Esophagus muscularis mucosa (tissue), 3 donors: Measurements from ENCODE around the gene ARID5B.

Source experiments
- POLR2A ChIP-seq: fragments of 450-650 bp; IDR thresholded peaks from one replicate; pipeline ENCODE4 v1.6.1; 2017; ENCODE audit warnings: antibody characterized with exemption, moderate library complexity, mild to moderate bottlenecking, low read depth
- POLR2AphosphoS5 ChIP-seq, 2 donors: sonication (generic); formaldehyde crosslinking; IDR thresholded peaks; one replicate each; pipeline ENCODE4 v1.6.1; 2017; ENCODE audit warnings: antibody characterized with exemption in 2 of 2
- TF ChIP-seq, protein P1 (sequence below), 3 experiments: fragments of 200-600 bp in 2 of 3; fragments of 450-650 bp in 1 of 3; sonication (generic) in 2 of 3; IDR thresholded peaks; one replicate each; pipeline ENCODE4 v1.5.1; 2017 to 2019; ENCODE audit warnings: antibody characterized with exemption in 3 of 3, mild to moderate bottlenecking in 2 of 3, moderate library complexity in 1 of 3

DNA sequence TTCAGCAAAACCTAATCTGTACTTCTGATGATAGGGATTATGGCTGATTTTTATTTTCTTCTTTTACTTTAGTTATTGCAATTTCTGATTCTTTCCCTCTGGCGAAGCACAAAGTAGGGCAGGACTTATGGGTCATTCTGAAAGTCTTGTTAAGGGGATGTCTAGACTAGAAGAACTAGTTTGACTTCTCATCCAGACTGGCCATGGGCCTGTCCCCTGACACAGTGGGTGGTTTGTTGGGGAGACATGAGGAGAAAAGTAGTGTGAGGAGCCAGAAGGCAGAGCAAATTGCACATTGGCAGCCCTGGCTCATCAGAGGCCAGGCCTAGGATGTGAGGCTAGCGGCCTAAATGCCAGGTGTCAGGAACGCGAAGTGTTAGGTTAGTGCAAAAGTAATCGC, 214.3 kb downstream of the ARID5B start:
- TF ChIP-seq, protein P1, sequence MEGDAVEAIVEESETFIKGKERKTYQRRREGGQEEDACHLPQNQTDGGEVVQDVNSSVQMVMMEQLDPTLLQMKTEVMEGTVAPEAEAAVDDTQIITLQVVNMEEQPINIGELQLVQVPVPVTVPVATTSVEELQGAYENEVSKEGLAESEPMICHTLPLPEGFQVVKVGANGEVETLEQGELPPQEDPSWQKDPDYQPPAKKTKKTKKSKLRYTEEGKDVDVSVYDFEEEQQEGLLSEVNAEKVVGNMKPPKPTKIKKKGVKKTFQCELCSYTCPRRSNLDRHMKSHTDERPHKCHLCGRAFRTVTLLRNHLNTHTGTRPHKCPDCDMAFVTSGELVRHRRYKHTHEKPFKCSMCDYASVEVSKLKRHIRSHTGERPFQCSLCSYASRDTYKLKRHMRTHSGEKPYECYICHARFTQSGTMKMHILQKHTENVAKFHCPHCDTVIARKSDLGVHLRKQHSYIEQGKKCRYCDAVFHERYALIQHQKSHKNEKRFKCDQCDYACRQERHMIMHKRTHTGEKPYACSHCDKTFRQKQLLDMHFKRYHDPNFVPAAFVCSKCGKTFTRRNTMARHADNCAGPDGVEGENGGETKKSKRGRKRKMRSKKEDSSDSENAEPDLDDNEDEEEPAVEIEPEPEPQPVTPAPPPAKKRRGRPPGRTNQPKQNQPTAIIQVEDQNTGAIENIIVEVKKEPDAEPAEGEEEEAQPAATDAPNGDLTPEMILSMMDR (IDR thresholded peaks at IDR 0.05): no peak
- TF ChIP-seq POLR2AphosphoS5 (IDR thresholded peaks at IDR 0.05) (no peak), POLR2A (no peak)
